A549 (cell line): Measurements from ENCODE around the gene CYP2A6.

ENCODE experiments used
- CTCF ChIP-seq: fragments of >200 bp; sonication (Bioruptor Twin); formaldehyde crosslinking; IDR thresholded peaks from 3 replicates; pipeline ENCODE4 v1.5.1; 2016
- EP300 ChIP-seq, 2 experiments: fragments of >200 bp; sonication (Bioruptor Twin); formaldehyde crosslinking; IDR thresholded peaks; 2 replicates in 1 of 2; 3 replicates in 1 of 2; pipeline ENCODE4 v1.6.1; 2016 to 2017
- HOXA7 ChIP-seq: fragments of 250-450 bp; sonication (Bioruptor Pico); IDR thresholded peaks from 2 replicates; pipeline ENCODE4 v1.5.0; 2020; ENCODE audit warnings: mild to moderate bottlenecking, moderate library complexity

GRCh38 chr19:40827386-40828247 lies 22.6 kb downstream of the CYP2A6 start:
- TF ChIP-seq EP300 (IDR thresholded peaks at IDR 0.05) (0 out of 5 replicates have a peak, but pooled peaks of 1 of the 2 experiments have one; percentile 6), HOXA7 (CRISPR knock-in tag) (no peak), CTCF (no peak)
